Muscle of arm (tissue), 12 donors: ENCODE results near the gene GATM. TPM values are rescaled to one million over a fixed set of nuclear protein-coding genes. Genes with fewer than 3 reads are reported as not detected.

ENCODE experiments used
- DNase-seq: peaks from one replicate; pipeline ENCODE4 v3.0.0-alpha.2; 2013
- polyA plus RNA-seq, 12 donors: library from polyadenylated mRNA; unstranded; fragments of 120-200 nt; gene quantifications; one replicate each; pipeline ENCODE4 v1.2.1, GENCODE V29; 2013; ENCODE audit not compliant: insufficient read length in 12 of 12

Gene GATM
- polyA plus RNA-seq, 12 donors, result 134 to 558 (median 336) TPM; not detected in 1

DNA sequence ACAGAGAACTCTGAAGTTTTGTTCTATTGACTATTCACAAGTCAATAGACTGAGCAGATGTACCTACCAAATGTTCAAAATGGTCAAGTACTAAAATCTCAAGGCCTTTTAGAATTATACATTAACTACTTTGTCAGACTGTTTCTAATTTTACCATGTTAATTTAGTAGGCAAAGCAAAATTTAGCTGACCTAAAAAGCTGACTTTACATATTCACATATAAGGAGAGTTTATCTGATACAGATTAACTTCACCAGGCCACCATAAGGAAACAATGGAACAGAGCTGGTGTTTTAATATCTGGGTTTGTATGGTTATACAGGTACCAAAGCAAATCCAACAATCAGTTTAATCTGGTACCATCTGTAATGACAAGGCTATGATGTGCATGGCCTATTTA, 15.9 kb downstream of the GATM start:
- DNase-seq, result no peak

GRCh38 chr15:45361878-45362277, 16.5 kb downstream of the GATM start:
- DNase-seq, result no peak

DNA sequence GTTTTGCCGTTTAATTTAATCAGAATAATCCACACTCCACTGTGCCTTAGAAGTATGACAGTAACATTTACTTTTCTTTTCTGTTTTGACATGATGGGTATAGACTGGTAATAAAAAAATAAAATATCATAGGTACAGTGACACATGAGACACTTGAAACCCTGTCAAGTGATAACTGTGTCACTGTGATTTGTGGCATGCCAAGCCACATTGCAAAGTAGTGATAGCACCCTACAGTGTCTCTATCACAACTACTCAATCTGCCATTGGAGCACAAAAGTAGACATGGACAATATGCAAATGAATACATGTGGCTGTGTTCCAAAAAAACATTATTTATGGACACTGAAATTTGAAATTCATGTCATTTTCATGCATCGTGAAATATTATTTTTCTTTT, 22.5 kb downstream of the GATM start:
- no peak for DNase-seq

DNA sequence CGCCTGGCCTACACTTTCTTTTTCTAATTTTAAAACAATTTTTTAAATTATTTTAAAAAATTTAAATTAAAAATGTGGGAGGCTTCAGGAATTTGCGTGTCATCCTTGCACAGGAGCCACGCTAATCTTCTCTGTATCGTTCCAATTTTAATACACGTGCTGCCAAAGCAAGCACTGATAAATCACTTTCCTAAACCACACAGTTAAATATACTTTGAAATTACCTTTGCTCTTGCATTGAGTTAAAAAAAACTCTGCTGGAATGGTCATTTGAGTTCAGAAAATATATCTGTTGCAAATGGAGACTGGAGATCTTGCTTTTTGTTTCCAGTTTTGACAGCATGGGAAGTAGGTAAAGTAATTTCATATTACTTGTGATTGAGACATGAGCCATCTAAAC, 23.6 kb downstream of the GATM start:
- no peak for DNase-seq

GRCh38 chr15:45351227-45351626, 27.1 kb downstream of the GATM start:
- DNase-seq, result no peak

- DNase-seq, result no peak
Measured at GRCh38 chr15:45349623-45350022, 28.7 kb downstream of the GATM start.

DNA sequence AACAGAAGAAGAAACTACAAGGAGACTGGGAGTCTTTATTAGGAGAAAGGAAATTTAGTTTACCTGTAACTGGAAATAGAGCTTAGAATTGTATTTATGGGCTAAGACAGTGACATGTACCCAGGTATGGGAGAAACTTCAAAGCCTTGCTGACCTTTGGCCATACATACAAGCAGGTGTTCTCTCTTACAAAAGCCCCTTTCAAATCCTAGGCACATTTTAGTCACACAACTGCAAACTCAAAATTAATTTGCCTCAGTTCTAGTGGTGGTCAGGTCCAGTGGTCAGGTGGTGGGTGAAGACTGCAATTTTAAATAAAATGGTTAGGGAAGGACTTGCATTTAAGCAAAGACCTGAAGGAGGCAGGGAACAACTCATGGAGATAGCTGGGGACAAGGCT, 30.4 kb downstream of the GATM start:
- no peak for DNase-seq

DNA sequence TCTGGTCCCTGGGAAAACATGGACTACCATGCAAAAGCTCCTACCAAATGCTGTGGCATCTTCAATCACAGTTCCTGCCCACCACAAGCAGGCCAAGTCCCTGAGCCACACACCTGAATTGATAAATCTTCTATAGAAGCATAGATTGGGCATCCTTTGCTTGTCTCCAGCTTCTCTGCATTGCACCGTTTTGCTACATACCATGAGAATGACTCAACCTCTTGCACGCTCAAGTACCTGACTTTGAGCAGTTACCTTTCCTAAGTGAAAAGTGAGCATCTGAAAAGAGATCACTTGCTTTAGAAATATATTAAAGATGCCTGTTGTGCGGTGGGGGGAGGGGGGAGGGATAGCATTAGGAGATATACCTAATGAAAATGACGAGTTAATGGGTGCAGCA, 31.3 kb downstream of the GATM start:
- no peak for DNase-seq

DNA sequence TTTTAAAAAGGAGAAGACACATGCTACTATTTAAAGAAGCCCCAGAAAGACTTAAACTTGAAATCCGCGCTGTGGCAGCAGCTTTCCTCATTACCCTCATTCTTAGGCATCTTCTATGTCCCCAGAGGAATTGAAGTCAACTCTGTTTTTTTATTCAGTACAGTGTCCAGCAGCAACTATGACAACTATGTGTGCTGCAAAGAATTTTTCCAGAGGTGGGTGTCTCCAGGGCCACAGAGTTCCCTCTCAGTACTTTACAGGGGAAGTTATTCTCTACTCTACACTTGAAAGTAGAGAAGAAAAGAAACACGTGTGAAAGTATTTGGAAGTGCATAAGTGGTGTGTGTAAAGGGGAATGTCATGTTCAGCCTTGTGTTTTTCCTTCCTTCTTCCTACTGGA, 32.0 kb downstream of the GATM start:
- DNase-seq, result peak; percentile 8

GRCh38 chr15:45343258-45343860, 35.0 kb downstream of the GATM start:
- DNase-seq, result no peak

GRCh38 chr15:45341790-45342189, 36.6 kb downstream of the GATM start:
- no peak for DNase-seq

- DNase-seq, result no peak
Measured at GRCh38 chr15:45340429-45340828, 37.9 kb downstream of the GATM start.

DNA sequence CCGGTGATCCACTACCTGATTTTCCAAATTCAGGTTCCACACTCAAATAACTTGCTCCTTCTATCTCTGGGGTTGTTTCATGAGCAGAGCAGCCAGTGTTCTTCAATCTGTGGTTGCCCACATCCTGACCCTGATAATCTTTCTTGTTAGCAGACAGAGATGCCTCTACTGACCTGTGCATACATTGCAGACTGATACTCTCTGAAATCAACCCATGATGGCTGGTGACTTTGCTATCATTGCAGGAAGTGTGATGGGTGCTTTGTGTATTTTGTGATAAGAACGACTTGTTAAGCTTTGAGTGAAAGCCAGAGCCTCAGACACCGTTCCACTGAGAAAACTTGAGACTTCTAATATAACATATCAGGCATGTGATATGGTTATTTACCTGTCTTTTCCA, 39.9 kb downstream of the GATM start:
- no peak for DNase-seq

DNA sequence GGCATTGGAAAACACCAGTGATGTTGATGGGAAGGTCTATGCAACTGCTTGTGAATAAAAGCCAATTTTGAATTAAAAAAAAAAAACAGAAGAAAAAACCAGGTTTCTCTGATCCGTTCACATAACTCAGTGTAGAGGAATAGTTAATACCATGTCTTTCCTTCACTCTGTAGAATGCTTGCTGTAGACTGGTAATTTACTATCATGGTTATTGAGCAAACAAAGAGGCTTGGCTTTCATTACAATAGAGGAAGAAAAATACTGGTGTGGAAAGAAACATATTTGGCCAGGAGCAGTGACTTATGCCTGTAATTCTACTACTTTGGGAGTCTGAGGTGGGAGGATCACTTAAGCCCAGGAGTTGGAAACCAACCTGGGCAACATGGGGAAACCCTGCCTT, 41.1 kb downstream of the GATM start:
- no peak for DNase-seq

GRCh38 chr15:45333550-45333949, 44.8 kb downstream of the GATM start:
- DNase-seq, result peak; percentile 38

DNA sequence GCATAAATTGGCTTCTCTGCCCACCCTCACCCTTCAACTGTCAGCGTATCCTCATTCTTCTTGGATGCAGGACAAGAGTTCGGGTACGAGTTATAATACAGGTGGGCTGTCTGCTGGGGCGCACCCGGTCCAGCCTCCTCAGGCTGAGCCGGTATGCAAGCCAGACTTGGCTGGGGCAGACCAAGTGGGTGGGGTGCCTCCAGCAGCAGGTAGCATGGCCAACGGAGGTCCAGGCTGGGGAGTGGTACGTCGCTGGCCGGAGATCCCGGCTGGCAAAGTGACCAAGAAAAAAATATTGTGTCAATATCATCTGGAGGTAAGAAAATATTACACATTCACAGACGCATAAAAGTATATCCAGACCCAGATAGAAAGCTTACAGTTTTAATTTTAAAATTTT, 45.6 kb downstream of the GATM start:
- DNase-seq, result no peak

DNA sequence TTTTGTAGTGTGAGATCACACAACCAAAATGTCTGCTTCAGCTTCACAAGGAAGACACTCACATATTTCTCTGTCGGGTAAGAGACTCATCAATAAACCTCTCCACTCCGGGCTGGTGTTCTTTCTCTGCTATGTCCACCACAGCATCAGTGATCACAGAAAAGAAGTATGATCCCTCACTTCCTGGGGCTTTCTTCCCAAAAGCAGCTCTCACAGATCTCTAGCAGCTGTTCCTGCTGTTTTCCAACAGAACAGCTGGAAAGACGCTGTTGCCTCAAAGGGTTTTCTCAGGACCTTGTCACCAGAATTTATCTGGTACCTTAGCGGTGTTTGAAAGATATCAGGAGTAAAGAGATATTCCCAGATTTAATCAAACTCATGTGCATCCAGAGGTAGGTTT, 46.4 kb downstream of the GATM start:
- peak; percentile 47 for DNase-seq

- no peak for DNase-seq
Measured at GRCh38 chr15:45328663-45329062, 49.7 kb downstream of the GATM start.

DNA sequence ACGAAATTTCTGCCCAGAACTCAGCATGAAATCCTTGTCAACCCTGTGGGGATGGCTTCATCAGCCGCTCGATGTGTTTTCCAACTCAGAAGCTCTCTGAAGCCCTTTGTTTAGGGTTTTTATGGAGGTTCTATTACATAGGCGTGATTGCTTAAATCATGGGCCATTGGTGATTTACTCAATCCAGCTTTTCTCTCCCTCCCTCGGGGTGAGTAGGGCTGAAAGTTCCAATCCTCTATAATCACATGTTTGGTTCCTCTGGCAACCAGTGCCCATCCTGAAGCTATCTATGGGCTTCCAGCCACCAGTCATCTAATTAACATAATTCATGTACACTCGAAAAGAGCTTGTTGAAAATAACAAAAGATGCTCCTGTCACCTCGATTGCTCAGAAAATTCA, 51.6 kb downstream of the GATM start:
- DNase-seq, result no peak

GRCh38 chr15:45326280-45326679, 52.1 kb downstream of the GATM start:
- no peak for DNase-seq

DNA sequence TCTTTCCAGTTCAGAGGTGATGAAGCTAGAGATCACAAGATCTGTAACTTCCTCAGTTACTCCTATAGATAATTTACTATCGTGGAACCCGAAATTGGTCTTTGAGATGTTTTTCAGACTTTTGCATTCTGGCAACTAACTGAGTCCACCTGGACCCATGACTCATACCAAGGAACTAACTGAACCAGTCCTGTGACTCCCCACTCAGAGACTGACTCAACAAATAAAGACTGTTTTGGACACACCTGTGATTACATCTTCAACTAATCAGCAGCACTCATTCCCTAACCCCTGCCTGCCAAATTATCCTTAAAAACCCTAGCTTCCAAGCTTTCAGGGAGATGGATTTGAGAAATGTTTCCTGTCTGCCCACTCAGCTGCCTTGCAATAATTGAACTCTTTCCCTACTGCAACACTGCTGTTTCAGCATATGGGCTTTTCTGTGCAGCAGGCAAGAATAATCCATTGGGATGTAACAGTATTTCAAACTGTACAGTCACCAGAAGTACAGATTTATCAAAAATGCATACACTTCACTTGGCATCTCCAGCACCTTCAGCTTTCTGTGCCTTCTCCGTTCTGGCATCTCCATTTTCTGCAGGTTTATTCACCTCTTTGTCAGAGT, 57.7 kb downstream of the GATM start:
- no peak for DNase-seq

GRCh38 chr15:45319472-45320214, 58.7 kb downstream of the GATM start:
- no peak for DNase-seq

- no peak for DNase-seq
Measured at GRCh38 chr15:45314960-45315359, 63.4 kb downstream of the GATM start.
